Central memory CD4-positive, alpha-beta T cell (primary cell): ENCODE data around the gene OSBPL5.
A peak's percentile ranks its signal among the peaks of the same experiment; 100 is the strongest.
"Not testable (repeated sequence)": the region's sequence is repeated elsewhere in the genome, so short reads cannot be mapped to it uniquely, and the experiment has no call there.

ENCODE experiments used
- DNase-seq: peaks from one replicate; pipeline ENCODE4 v3.0.0; 2022

Gene OSBPL5

GRCh38 chr11:3080104-3080503, 85.0 kb downstream of the OSBPL5 start:
- DNase-seq: no peak

- DNase-seq: no peak
Observed at GRCh38 chr11:3077846-3078440, 87.2 kb downstream of the OSBPL5 start.

- no peak for DNase-seq
Observed at GRCh38 chr11:3077189-3077836, 87.8 kb downstream of the OSBPL5 start.

- no peak for DNase-seq
Observed at GRCh38 chr11:3074912-3075589, 90.1 kb downstream of the OSBPL5 start.

GRCh38 chr11:3073029-3073435, 92.1 kb downstream of the OSBPL5 start:
- no peak for DNase-seq

GRCh38 chr11:3069425-3069824, 95.7 kb downstream of the OSBPL5 start:
- no peak for DNase-seq

GRCh38 chr11:3066308-3066707, 98.8 kb downstream of the OSBPL5 start:
- DNase-seq: not testable (repeated sequence)

- not testable (repeated sequence) for DNase-seq
Observed at GRCh38 chr11:3064709-3065108, 100.4 kb downstream of the OSBPL5 start.

GRCh38 chr11:3063876-3064275, 101.2 kb downstream of the OSBPL5 start:
- not testable (repeated sequence) for DNase-seq

GRCh38 chr11:3063432-3063831, 101.7 kb downstream of the OSBPL5 start:
- not testable (repeated sequence) for DNase-seq

GRCh38 chr11:3060436-3061025, 104.6 kb downstream of the OSBPL5 start:
- no peak for DNase-seq

GRCh38 chr11:3058753-3059664, 106.1 kb downstream of the OSBPL5 start:
- DNase-seq: no peak

GRCh38 chr11:3057069-3057963, 107.8 kb downstream of the OSBPL5 start, which contains the start of gene CARS1:
TSS of gene CARS1 (minus strand) at chr11:3057423. CDS start at chr11:3057367, 56 bp downstream.
- peak; percentile 91 for DNase-seq

GRCh38 chr11:3056296-3057068, 108.6 kb downstream of the OSBPL5 start:
- DNase-seq: peak; percentile 9

GRCh38 chr11:3055891-3056290, 109.2 kb downstream of the OSBPL5 start:
- DNase-seq: no peak

GRCh38 chr11:3052567-3052966, 112.5 kb downstream of the OSBPL5 start:
- DNase-seq: no peak

GRCh38 chr11:3052109-3052479, 113.0 kb downstream of the OSBPL5 start:
- no peak for DNase-seq

GRCh38 chr11:3051196-3052108, 113.7 kb downstream of the OSBPL5 start:
- no peak for DNase-seq

- DNase-seq: no peak
Observed at GRCh38 chr11:3050386-3051195, 114.5 kb downstream of the OSBPL5 start.
